H1 (cell line): ENCODE results near the gene FIZ1. TPM values are rescaled to one million over a fixed set of nuclear protein-coding genes. Genes with fewer than 3 reads are reported as not detected.

Experiments used
- CTCF ChIA-PET: fragments of 300-600 bp; sonication (Branson Sonifier 250); formaldehyde crosslinking; loops from one replicate; lab custom pipeline; 2021; ENCODE audit not compliant: partially characterized antibody; lab: Charles Lee
- POLR2A ChIA-PET: fragments of 300-600 bp; sonication (Branson Sonifier 250); formaldehyde crosslinking; loops from one replicate; lab custom pipeline; 2021; ENCODE audit warnings: inconsistent platforms; ENCODE audit not compliant: partially characterized antibody; lab: Charles Lee
- DNase-seq, 2 experiments: peaks; one replicate each; pipeline versions ENCODE4 v3.0.0 to v3.0.0-alpha.2; 2010 to 2022; ENCODE audit warnings: low spot score in 2 of 2, low read depth in 1 of 2, mixed read lengths in 1 of 2
- FAIRE-seq: peaks from 2 replicates; lab custom pipeline; 2011; peaks lifted over from hg19 to GRCh38; lab: Jason Lieb, UNC
- H2AFZ ChIP-seq: 2 replicates; pipeline ENCODE4 v1.8.1; 2012; ENCODE audit warnings: low read length, inconsistent platforms
- H2AK5ac ChIP-seq: 2 replicates; pipeline ENCODE4 v1.6.1; 2013; ENCODE audit warnings: low read depth, low read length
- H2BK120ac ChIP-seq: replicated peaks from 2 replicates; pipeline ENCODE3; 2013; ENCODE audit warnings: low read depth, low read length, inconsistent platforms
- H2BK12ac ChIP-seq: 2 replicates; pipeline ENCODE4 v1.6.1; 2013; ENCODE audit warnings: low read depth, low read length
- H2BK15ac ChIP-seq: 2 replicates; pipeline ENCODE4 v1.6.1; 2013; ENCODE audit warnings: low read length
- H2BK20ac ChIP-seq: 2 replicates; pipeline ENCODE4 v1.6.1; 2013; ENCODE audit warnings: low read length
- H2BK5ac ChIP-seq: 2 replicates; pipeline ENCODE4 v1.6.1; 2013; ENCODE audit warnings: low read depth, low read length
- H3K14ac ChIP-seq: 2 replicates; pipeline ENCODE4 v1.6.1; 2013; ENCODE audit warnings: inconsistent platforms; ENCODE audit not compliant: insufficient read length
- H3K18ac ChIP-seq: 2 replicates; pipeline ENCODE4 v1.6.1; 2013; ENCODE audit warnings: low read length; ENCODE audit errors: extremely low read depth
- H3K23ac ChIP-seq: 2 replicates; pipeline ENCODE4 v1.6.1; 2013; ENCODE audit warnings: inconsistent platforms; ENCODE audit not compliant: insufficient read length
- H3K23me2 ChIP-seq: 2 replicates; pipeline ENCODE4 v1.6.1; 2013; ENCODE audit warnings: low read depth, low read length
- H3K27ac ChIP-seq: 2 replicates; pipeline ENCODE4 v1.6.1; 2011; ENCODE audit warnings: low read depth, low read length, inconsistent platforms
- H3K27me3 ChIP-seq, 4 experiments: replicated peaks in 1 of 4; 1 replicate in 1 of 4; 2 replicates in 3 of 4; pipeline versions ENCODE4 v1.6.1 to v1.8.1; 2011 to 2013; ENCODE audit warnings: low read length in 3 of 4, mild to moderate bottlenecking in 3 of 4, inconsistent platforms in 2 of 4, mixed read lengths in 2 of 4, moderate library complexity in 1 of 4; ENCODE audit not compliant: control insufficient read depth in 3 of 4, insufficient read depth in 3 of 4; ENCODE audit errors: extremely low read depth in 1 of 4
- H3K36me3 ChIP-seq, 4 experiments: 2 replicates each; pipeline versions ENCODE4 v1.6.1 to v1.8.1; 2011 to 2013; ENCODE audit warnings: mild to moderate bottlenecking in 4 of 4, low read length in 3 of 4, moderate library complexity in 2 of 4, control low read depth in 1 of 4, inconsistent platforms in 1 of 4; ENCODE audit not compliant: insufficient read depth in 4 of 4, control insufficient read depth in 2 of 4
- H3K4ac ChIP-seq: replicated peaks from 2 replicates; pipeline ENCODE3; 2013; ENCODE audit warnings: low read length, low read depth, mixed read lengths, inconsistent platforms; ENCODE audit not compliant: insufficient read length
- H3K4me1 ChIP-seq, 4 experiments: replicated peaks in 1 of 4; 1 replicate in 1 of 4; 2 replicates in 3 of 4; pipeline versions ENCODE4 v1.6.1 to v1.8.1; 2011 to 2013; ENCODE audit warnings: low read length in 3 of 4, inconsistent platforms in 2 of 4, mixed read lengths in 1 of 4; ENCODE audit not compliant: insufficient read depth in 4 of 4, control insufficient read depth in 3 of 4
- H3K4me2 ChIP-seq, 2 experiments: 2 replicates each; pipeline versions ENCODE4 v1.6.1 to v1.8.1; 2011 to 2013; ENCODE audit warnings: low read depth in 2 of 2, low read length in 2 of 2, control low read depth in 1 of 2, inconsistent platforms in 1 of 2, mild to moderate bottlenecking in 1 of 2; ENCODE audit not compliant: insufficient read depth in 1 of 2
- H3K4me3 ChIP-seq, 4 experiments: fragments of 200-600, 300-600 bp in 1 of 4; sonication (generic), shearing (Covaris generic), sonication (Bioruptor Twin) in 1 of 4; 2 replicates each; pipeline versions ENCODE4 v1.5.1 to v1.8.1; 2011 to 2016; ENCODE audit warnings: low read length in 4 of 4, low read depth in 3 of 4, control low read depth in 2 of 4, inconsistent platforms in 2 of 4, mild to moderate bottlenecking in 2 of 4, mixed read lengths in 1 of 4, moderate library complexity in 1 of 4; ENCODE audit not compliant: insufficient read depth in 2 of 4; ENCODE audit errors: extremely low read depth in 1 of 4
- H3K56ac ChIP-seq: replicated peaks from 2 replicates; pipeline ENCODE3; 2013; ENCODE audit warnings: low read depth, mild to moderate bottlenecking, mixed read lengths, low read length, inconsistent platforms; ENCODE audit not compliant: insufficient read length
- H3K79me1 ChIP-seq: 2 replicates; pipeline ENCODE4 v1.6.1; 2013; ENCODE audit warnings: low read depth, low read length, control low read depth
- H3K79me2 ChIP-seq, 2 experiments: 2 replicates each; pipeline versions ENCODE4 v1.6.1 to v1.8.1; 2012 to 2013; ENCODE audit warnings: low read length in 2 of 2, mild to moderate bottlenecking in 2 of 2, inconsistent platforms in 1 of 2; ENCODE audit not compliant: insufficient read depth in 2 of 2, control insufficient read depth in 1 of 2
- H3K9ac ChIP-seq, 4 experiments: replicated peaks in 1 of 4; 1 replicate in 1 of 4; 2 replicates in 3 of 4; pipeline versions ENCODE4 v1.6.1 to v1.8.1; 2011 to 2013; ENCODE audit warnings: low read depth in 3 of 4, low read length in 3 of 4, control low read depth in 2 of 4, mild to moderate bottlenecking in 2 of 4, moderate library complexity in 2 of 4, inconsistent platforms in 1 of 4; ENCODE audit errors: extremely low read depth in 1 of 4
- H3K9me3 ChIP-seq, 2 experiments: 2 replicates each; pipeline versions ENCODE4 v1.6.1 to v1.8.1; 2012 to 2013; ENCODE audit warnings: mild to moderate bottlenecking in 2 of 2, moderate library complexity in 2 of 2, control low read depth in 1 of 2, inconsistent platforms in 1 of 2, low read depth in 1 of 2, low read length in 1 of 2, mixed read lengths in 1 of 2; ENCODE audit not compliant: insufficient read depth in 2 of 2
- H4K20me1 ChIP-seq, 2 experiments: replicated peaks in 1 of 2; 2 replicates each; pipeline versions ENCODE3 to v1.8.1; 2011 to 2013; ENCODE audit warnings: inconsistent platforms in 2 of 2, low read length in 2 of 2, mild to moderate bottlenecking in 1 of 2; ENCODE audit not compliant: insufficient read depth in 2 of 2, control insufficient read depth in 1 of 2
- H4K5ac ChIP-seq: 2 replicates; pipeline ENCODE4 v1.6.1; 2013; ENCODE audit warnings: low read length, low read depth, mixed read lengths, inconsistent platforms; ENCODE audit not compliant: insufficient read length
- H4K8ac ChIP-seq: 2 replicates; pipeline ENCODE4 v1.8.0; 2013; ENCODE audit warnings: mild to moderate bottlenecking, moderate library complexity, low read length, inconsistent platforms; ENCODE audit not compliant: insufficient read depth; ENCODE audit errors: extremely low read depth
- H4K91ac ChIP-seq: replicated peaks from 2 replicates; pipeline ENCODE3; 2013; ENCODE audit warnings: low read length, mixed read lengths, inconsistent platforms; ENCODE audit not compliant: insufficient read length
- JUN ChIP-seq: IDR thresholded peaks from 2 replicates; pipeline ENCODE4 v1.6.1; 2011; ENCODE audit warnings: low read depth, mild to moderate bottlenecking, improper control_type of control experiment, low read length
- NANOG ChIP-seq: IDR thresholded peaks from 2 replicates; pipeline ENCODE4 v1.6.1; 2011; ENCODE audit warnings: low read length, low read depth, mild to moderate bottlenecking, inconsistent platforms; ENCODE audit not compliant: insufficient read depth, poor library complexity, severe bottlenecking
- WGBS, 2 experiments: shearing (Covaris generic) in 1 of 2; methylation state at CpG; one replicate each; pipeline versions ENCODE4 v1.1.6 to v1.1.7; 2013 to 2015; ENCODE audit warnings: low lambda C conversion rate in 2 of 2, mixed read lengths in 2 of 2, inconsistent platforms in 1 of 2, low coverage in 1 of 2, missing lambda C conversion rate in 1 of 2; ENCODE audit not compliant: insufficient replicate concordance in 2 of 2, insufficient coverage in 1 of 2, insufficient read length in 1 of 2; ENCODE audit errors: extremely low coverage in 1 of 2, missing lambda C conversion rate in 1 of 2; 5-methylcytosine and 5-hydroxymethylcytosine counted together
- polyA plus RNA-seq, 7 experiments: library from polyadenylated mRNA; depleted of rRNA in 3 of 7; stranded (reverse) in 5 of 7; unstranded in 2 of 7; fragments of >200 nt in 5 of 7; fragments of 200-250 nt in 2 of 7; gene quantifications; 1 replicate in 5 of 7; 2 replicates in 1 of 7; 4 replicates in 1 of 7; pipeline versions ENCODE4 v1.2.1 to v1.2.3, GENCODE V29; 2011 to 2013; ENCODE audit warnings: missing spikeins in 2 of 7, mixed read lengths in 2 of 7
- total RNA-seq: library from RNA; stranded (reverse); fragmentation: NEBNext Ultra II Directional; extraction: Animal tissue kit (Norgen Biotek cat#: 25700); gene quantifications from 2 replicates; pipeline ENCODE4 v1.2.1, GENCODE V29; 2021

FIZ1 gene
- total and polyA plus RNA-seq, 2 of the 8 experiments (the other 6 are each of a cell fraction or from before 2014, with no cell fraction given), result 9.1 to 18.5 TPM

- H4K5ac ChIP-seq, result no peak overlapping the region
- H2BK15ac ChIP-seq, result no peak overlapping the region
- POLR2A ChIA-PET, result no interaction called here
- no peak overlapping the region for H2BK5ac ChIP-seq
- H3K23me2 ChIP-seq, result peaks cover 6% of the 10 kb centered on the region; the same call in 1 of the 2 replicates
- H3K56ac ChIP-seq, result no peak overlapping the region
- H2AK5ac ChIP-seq, result no peak overlapping the region
- no peak overlapping the region for H2BK120ac ChIP-seq
- H4K20me1 ChIP-seq, result peaks cover 0 to 4% of the 10 kb centered on the region in 2 experiments
- 97% methylated on average over 23 of the region's 83 CpGs; no CpG with 5 or more reads in 1 of the 2 experiments for WGBS, 2 experiments
- H3K79me2 ChIP-seq, result peaks cover 5 to 6% of the 10 kb centered on the region in 2 experiments; a peak in 3 of 4 replicates
- H3K36me3 ChIP-seq, result peaks cover 7 to 23% (median 9%) of the 10 kb centered on the region in 4 experiments; a peak in 7 of 8 replicates
- no peak overlapping the region for H3K27ac ChIP-seq
- H3K14ac ChIP-seq, result no peak overlapping the region
- no peak overlapping the region for H4K91ac ChIP-seq
- peaks cover 8% of the 10 kb centered on the region; the same call in 1 of the 2 replicates for H3K79me1 ChIP-seq
- CTCF ChIA-PET, result no interaction called here
- no peak overlapping the region for H2AFZ ChIP-seq
- FAIRE-seq (no peak), DNase-seq (no peak)
- no peaks in the 10 kb centered on the region for H3K9me3 ChIP-seq
- no peak overlapping the region for H3K4me3 ChIP-seq
- no peaks in the 10 kb centered on the region for H3K4me1 ChIP-seq
- no peak overlapping the region for H2BK20ac ChIP-seq
- H3K27me3 ChIP-seq, result no peaks in the 10 kb centered on the region
- H2BK12ac ChIP-seq, result no peak overlapping the region
- no peak overlapping the region for H3K23ac ChIP-seq
- H3K4me2 ChIP-seq, result no peak overlapping the region
- TF ChIP-seq JUN, result no peak
- TF ChIP-seq NANOG, result no peak
- no peak overlapping the region for H3K4ac ChIP-seq
- no peak overlapping the region; the same call in 1 of the 2 replicates for H4K8ac ChIP-seq
- H3K9ac ChIP-seq, result no peak overlapping the region
- no peak overlapping the region for H3K18ac ChIP-seq
Measured at GRCh38 chr19:55578031-55578760, 21.1 kb downstream of the FIZ1 start.
